AG09319 (cell line): Measurements from ENCODE around the gene LMNTD1.

ENCODE experiments used
- DNase-seq: peaks from one replicate; pipeline ENCODE4 v3.0.0-alpha.2; 2010; ENCODE audit warnings: low read depth; ENCODE audit errors: extremely low read depth
- CTCF ChIP-seq: IDR thresholded peaks from 2 replicates; pipeline ENCODE4 v1.5.1; 2011; ENCODE audit warnings: low read depth, mild to moderate bottlenecking, inconsistent platforms, low read length, moderate library complexity

Gene LMNTD1

GRCh38 chr12:25472453-25472852, 80.6 kb downstream of the LMNTD1 start:
- DNase-seq, result no peak
- no peak for TF ChIP-seq CTCF

- DNase-seq, result no peak
- TF ChIP-seq CTCF, result no peak
Measured at GRCh38 chr12:25469861-25470260, 83.2 kb downstream of the LMNTD1 start.

- TF ChIP-seq CTCF, result no peak
- no peak for DNase-seq
Measured at GRCh38 chr12:25469368-25469767, 83.7 kb downstream of the LMNTD1 start.

- TF ChIP-seq CTCF, result no peak
- DNase-seq, result no peak
Measured at GRCh38 chr12:25463521-25463920, 89.6 kb downstream of the LMNTD1 start.

GRCh38 chr12:25463005-25463404, 90.1 kb downstream of the LMNTD1 start:
- no peak for DNase-seq
- no peak for TF ChIP-seq CTCF

GRCh38 chr12:25459541-25459951, 93.5 kb downstream of the LMNTD1 start:
- DNase-seq, result no peak
- TF ChIP-seq CTCF, result no peak

GRCh38 chr12:25458047-25458552, 95.0 kb downstream of the LMNTD1 start:
- DNase-seq, result peak; percentile 90
- peak; percentile 3 for TF ChIP-seq CTCF
